KOPT-K1 (cell line): Measurements from ENCODE around the gene GPX5.
"Not testable (repeated sequence)": the region's sequence is repeated elsewhere in the genome, so short reads cannot be mapped to it uniquely, and the experiment has no call there.

Source experiments
- H3K27ac ChIP-seq: fragments of 200-600 bp; sonication (generic); 2 replicates; pipeline ENCODE4 v1.5.1; 2016; ENCODE audit warnings: antibody characterized with exemption, mild to moderate bottlenecking, low read depth, low read length; ENCODE audit not compliant: poor library complexity, severe bottlenecking
- H3K36me3 ChIP-seq: fragments of 200-600 bp; sonication (generic); 2 replicates; pipeline ENCODE4 v1.5.1; 2017; ENCODE audit warnings: antibody characterized with exemption, mild to moderate bottlenecking, low read length, moderate library complexity; ENCODE audit not compliant: insufficient read depth
- H3K9me3 ChIP-seq: fragments of 200-600 bp; sonication (generic); 2 replicates; pipeline ENCODE4 v1.5.1; 2017; ENCODE audit warnings: antibody characterized with exemption, low read length, mild to moderate bottlenecking; ENCODE audit not compliant: insufficient read depth, poor library complexity, severe bottlenecking

Gene GPX5

DNA sequence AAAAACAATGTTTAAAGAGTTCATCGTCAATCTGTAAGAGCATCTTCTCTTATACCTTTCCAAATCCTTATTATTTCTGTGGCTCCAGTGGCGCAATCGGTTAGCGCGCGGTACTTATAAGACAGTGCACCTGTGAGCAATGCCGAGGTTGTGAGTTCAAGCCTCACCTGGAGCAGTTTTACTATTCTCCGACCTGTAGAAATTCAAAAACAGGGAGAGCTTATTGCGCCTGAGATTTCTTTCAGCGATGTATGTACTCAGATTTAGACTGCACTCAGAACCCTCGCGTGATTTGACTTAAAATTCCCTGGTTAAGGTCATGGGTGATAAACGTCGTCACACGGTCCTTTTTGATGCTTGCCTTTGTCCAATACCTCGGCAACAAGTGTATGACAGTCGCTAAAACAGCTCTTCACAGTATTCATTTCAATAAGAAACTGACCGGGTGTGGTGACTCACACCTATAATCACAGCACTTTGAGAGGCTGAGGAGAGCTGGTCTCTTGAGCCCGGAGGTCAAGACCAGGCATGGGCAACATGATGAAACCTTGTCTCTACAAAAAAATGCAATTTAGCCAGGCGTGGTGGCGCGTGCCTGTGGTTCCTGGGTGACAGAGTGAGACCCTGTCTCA lies 11.9 kb downstream of the GPX5 start:
- Histone ChIP-seq H3K27ac (no peak overlapping the region), H3K9me3 (no peaks in the 10 kb centered on the region), H3K36me3 (no peaks in the 10 kb centered on the region)

- Histone ChIP-seq H3K27ac (no peak overlapping the region), H3K36me3 (no peaks in the 10 kb centered on the region), H3K9me3 (no peaks in the 10 kb centered on the region)
Measured at GRCh38 chr6:28541996-28542395, 16.3 kb downstream of the GPX5 start.

GRCh38 chr6:28542440-28543296 lies 17.0 kb downstream of the GPX5 start:
- no peak overlapping the region for H3K27ac ChIP-seq
- H3K9me3 ChIP-seq = no peaks in the 10 kb centered on the region
- H3K36me3 ChIP-seq = no peaks in the 10 kb centered on the region

DNA sequence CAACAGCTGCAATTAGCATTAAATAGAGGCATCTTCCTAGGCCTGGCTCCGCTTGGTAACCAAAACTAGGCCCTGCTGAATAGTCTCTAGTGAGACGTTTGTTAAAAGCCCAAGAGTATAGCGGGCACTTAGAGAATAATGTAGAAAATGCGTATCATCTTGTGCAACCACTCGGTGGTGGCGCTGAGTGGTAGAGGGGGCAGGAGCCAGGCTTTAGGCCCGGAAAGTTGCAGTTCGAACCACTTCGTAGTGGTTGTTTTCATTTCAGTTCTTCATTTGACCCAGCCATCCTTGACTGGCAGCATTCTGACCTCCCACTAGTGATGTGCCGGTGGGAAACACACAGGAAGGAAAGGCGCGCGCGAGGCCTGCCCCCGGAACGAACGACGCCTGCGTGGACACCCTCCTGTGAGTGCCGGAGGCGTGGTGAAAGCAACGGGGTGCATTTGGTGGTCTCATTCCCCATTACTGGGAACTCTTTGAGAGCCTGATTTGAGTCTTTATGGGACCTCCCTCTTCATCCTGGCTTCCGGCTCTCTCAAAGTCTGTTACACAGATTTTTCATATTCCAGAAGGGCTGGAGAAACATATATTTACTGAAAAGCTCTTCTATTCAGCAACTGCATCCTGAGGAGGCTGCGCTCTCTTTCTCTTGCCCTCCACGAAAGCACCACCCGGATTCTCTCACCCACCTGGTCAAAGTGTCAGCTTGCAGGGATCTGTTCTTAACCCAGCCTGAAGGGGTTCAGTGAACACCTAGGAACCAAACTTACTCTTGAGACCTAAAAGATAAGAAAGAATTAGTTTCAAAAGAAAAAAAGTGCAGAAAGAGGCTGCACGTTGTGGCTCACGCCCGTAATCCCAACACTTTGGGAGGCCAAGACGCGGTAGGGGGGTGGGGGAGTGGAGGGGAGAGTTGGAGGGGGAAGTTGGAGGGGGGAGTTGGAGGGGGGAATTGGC lies 18.2 kb downstream of the GPX5 start:
- no peaks in the 10 kb centered on the region for H3K36me3 ChIP-seq
- no peaks in the 10 kb centered on the region for H3K9me3 ChIP-seq
- no peak overlapping the region for H3K27ac ChIP-seq

DNA sequence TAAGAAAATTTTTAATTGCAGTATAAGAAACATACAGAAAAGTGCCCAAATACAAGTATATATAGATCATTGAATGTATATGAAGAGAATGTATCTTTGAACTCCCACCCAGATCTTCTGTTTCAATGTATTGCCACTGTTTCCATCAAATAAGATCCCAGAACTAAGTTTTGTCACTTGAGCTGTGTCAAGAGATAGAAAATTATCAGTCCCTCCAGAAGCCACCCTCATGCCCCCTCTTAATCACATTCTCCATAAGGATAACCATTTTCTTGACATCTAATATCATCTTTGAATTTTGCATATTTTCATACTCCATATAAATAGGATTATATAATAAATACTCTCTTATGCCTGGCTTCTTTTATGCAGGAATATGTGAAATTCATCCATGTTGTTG lies 20.3 kb downstream of the GPX5 start:
- H3K9me3 ChIP-seq = no peaks in the 10 kb centered on the region
- H3K27ac ChIP-seq = no peak overlapping the region
- H3K36me3 ChIP-seq = no peaks in the 10 kb centered on the region

DNA sequence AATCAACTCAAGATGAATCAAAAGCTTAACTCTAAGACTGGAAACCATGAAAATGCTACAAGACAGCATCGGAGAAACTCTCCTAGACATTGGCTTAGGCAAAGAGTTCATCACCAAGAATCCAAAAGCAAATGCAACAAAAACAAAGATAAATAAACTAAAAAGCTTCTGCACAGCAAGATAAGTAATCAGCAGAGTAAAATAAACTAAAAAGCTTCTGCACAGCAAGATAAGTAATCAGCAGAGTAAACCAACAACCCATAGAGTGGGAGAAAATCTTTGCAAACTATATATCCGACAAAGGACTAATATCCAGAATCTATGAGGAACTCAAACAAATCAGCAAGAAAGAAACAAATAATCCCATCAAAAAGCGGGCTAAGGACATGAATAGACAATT lies 21.3 kb downstream of the GPX5 start:
- H3K27ac ChIP-seq, H3K9me3 ChIP-seq, H3K36me3 ChIP-seq: not testable (repeated sequence)

DNA sequence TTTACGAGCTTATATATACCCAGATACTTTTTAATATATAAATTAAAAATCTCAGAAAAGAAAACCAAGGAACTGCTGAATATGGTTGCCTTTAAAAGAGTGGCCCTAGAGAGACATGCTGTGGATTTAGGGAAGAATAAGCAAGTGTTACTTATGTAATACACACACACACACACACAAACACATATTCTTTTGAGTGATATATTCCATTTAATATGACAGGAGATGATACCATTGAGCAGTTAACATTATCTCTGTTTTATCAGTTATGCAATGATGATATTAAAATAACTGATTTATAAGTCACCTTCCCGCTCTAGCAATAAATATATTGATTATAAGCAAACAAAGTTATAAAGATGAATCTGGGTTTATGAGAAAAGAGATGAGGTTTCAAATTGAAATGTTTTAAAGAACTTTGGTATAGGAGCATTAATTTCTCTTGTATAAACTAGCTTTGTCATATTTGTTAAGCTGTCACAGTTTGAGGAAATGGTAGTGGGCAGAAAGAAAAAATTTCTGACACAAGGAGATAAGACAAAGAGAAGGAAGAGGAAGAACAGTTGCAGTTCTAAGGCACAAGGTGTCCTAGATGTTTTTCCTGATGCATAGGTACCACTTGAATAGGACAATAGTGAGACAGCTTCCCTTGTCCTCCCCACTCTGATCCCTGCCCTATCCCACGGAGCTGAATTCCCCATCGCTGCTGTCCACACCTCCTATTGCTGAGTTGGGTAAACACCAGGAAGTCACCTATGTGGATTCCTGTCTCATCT lies 26.4 kb downstream of the GPX5 start:
- Histone ChIP-seq H3K27ac (no peak overlapping the region), H3K36me3 (no peaks in the 10 kb centered on the region), H3K9me3 (no peaks in the 10 kb centered on the region)

GRCh38 chr6:28553384-28553985 lies 27.8 kb downstream of the GPX5 start:
- no peaks in the 10 kb centered on the region for H3K9me3 ChIP-seq

DNA sequence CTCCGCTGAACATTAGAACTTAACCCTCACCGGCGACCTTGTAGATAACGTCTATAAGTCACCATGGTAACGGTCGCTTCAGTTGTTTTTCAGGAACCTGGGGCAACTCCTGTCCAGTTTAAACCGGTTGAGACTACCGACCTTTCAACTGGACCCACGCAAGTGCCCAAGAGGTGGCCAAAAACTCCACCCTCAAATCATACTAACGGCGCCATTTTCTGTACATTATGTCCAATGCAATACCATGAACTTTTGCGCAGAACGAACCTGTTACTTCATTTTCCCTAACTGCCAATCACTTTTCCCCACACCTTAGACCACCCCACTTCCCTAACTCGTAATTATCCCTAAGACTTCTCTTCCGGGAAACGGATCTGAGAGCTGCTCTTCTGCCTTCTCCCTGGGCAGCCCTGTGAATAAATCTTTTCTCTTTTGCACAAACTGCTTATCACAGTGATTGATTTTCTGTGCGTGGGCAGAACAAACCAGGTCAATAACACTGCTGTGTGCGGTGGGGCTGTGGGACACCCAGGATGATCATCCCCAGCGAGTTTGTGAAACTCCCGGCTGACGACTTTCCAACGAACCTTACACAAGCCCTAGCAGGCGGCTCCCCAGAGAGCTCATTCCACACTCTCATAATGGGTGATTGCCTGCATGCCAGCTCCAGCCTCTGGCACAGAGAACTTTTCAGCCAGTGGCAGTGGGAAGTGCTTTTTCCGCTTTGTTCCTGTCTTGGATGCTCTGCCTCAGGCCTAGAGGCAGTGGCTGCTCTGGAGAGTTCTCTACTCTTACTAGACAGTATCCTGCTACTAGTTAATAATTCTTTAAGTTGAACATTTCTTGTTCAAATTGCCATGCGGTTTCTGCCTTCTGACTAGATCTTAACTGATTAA lies 28.6 kb downstream of the GPX5 start:
- Histone ChIP-seq H3K9me3 (no peaks in the 10 kb centered on the region), H3K36me3 (no peaks in the 10 kb centered on the region), H3K27ac (no peak overlapping the region)

More at GRCh38 chr6:28553384-28553985, 27.8 kb downstream of the GPX5 start:
- H3K36me3 ChIP-seq = no peaks in the 10 kb centered on the region
- H3K27ac ChIP-seq = no peak overlapping the region

DNA sequence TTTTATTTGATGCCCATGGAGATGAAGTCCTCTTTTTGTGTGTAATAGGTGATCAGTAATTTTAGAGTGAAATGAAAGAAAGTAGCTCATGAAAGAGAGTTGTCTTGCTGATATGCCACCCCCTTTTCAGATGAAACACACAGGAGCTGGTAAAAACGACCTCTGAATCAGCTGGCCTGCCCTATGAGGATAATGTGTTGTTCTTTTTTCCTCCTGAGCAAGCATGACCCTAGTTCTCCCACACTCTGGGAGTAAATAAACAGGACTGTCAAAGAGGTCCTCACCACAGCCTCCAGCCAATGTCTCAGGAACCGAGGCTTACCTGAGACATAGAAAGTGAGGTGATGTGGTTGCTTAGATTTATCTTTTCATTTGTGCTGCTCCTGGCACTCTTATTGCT lies 29.5 kb downstream of the GPX5 start:
- no peaks in the 10 kb centered on the region for H3K36me3 ChIP-seq
- H3K27ac ChIP-seq = no peak overlapping the region
- no peaks in the 10 kb centered on the region for H3K9me3 ChIP-seq

GRCh38 chr6:28558629-28559028 lies 32.9 kb downstream of the GPX5 start:
- H3K36me3 ChIP-seq = no peaks in the 10 kb centered on the region
- H3K9me3 ChIP-seq = no peaks in the 10 kb centered on the region
- H3K27ac ChIP-seq = no peak overlapping the region

- Histone ChIP-seq H3K36me3 (no peaks in the 10 kb centered on the region), H3K9me3 (peaks cover 13% of the 10 kb centered on the region), H3K27ac (no peak overlapping the region)
Measured at GRCh38 chr6:28563430-28564095, 37.9 kb downstream of the GPX5 start.
